Tibial nerve (tissue), 3 donors: ENCODE results near the gene MEGF10.

Experiments
- POLR2A ChIP-seq, 2 donors: fragments of 450-650 bp; IDR thresholded peaks; one replicate each; pipeline ENCODE4 v1.6.1; 2017; ENCODE audit warnings: antibody characterized with exemption in 2 of 2, mild to moderate bottlenecking in 2 of 2, moderate library complexity in 2 of 2
- TF ChIP-seq, protein P1 (sequence below), 5 experiments: fragments of 200-600 bp in 3 of 5; fragments of 450-650 bp in 2 of 5; sonication (generic) in 3 of 5; IDR thresholded peaks; one replicate each; pipeline ENCODE4 v1.5.1; 2016 to 2019; ENCODE audit warnings: antibody characterized with exemption in 5 of 5, mild to moderate bottlenecking in 3 of 5, moderate library complexity in 2 of 5

GRCh38 chr5:127385936-127386335 is 95.3 kb downstream of the MEGF10 start:
- TF ChIP-seq, protein P1, sequence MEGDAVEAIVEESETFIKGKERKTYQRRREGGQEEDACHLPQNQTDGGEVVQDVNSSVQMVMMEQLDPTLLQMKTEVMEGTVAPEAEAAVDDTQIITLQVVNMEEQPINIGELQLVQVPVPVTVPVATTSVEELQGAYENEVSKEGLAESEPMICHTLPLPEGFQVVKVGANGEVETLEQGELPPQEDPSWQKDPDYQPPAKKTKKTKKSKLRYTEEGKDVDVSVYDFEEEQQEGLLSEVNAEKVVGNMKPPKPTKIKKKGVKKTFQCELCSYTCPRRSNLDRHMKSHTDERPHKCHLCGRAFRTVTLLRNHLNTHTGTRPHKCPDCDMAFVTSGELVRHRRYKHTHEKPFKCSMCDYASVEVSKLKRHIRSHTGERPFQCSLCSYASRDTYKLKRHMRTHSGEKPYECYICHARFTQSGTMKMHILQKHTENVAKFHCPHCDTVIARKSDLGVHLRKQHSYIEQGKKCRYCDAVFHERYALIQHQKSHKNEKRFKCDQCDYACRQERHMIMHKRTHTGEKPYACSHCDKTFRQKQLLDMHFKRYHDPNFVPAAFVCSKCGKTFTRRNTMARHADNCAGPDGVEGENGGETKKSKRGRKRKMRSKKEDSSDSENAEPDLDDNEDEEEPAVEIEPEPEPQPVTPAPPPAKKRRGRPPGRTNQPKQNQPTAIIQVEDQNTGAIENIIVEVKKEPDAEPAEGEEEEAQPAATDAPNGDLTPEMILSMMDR (IDR thresholded peaks at IDR 0.05) = no peak
- TF ChIP-seq POLR2A (IDR thresholded peaks at IDR 0.05) = no peak
